GM23338 (cell line): Measurements from ENCODE around the gene P2RY6. TPM values are rescaled to one million over a fixed set of nuclear protein-coding genes. Genes with fewer than 3 reads are reported as not detected.

Experiments used
- ATAC-seq: fragments of 200-7000 bp; cut with Tn5 transposase; 3 replicates; pipeline ENCODE4 v1.9.1; 2020
- DNase-seq: peaks from one replicate; pipeline ENCODE4 v3.0.0-alpha.2; 2015; ENCODE audit warnings: low spot score
- H2AFZ ChIP-seq: fragments of 200-600 bp; sonication (generic); 2 replicates; pipeline ENCODE4 v1.8.0; 2016; ENCODE audit warnings: antibody characterized with exemption, mild to moderate bottlenecking, moderate library complexity
- H3F3A ChIP-seq: fragments of 200-600 bp; sonication (generic); replicated peaks from 2 replicates; pipeline ENCODE4 v1.8.0; 2017; ENCODE audit warnings: antibody characterized with exemption, mixed run types, low read depth
- H3K27ac ChIP-seq: fragments of 200-600 bp; sonication (generic); 2 replicates; pipeline ENCODE4 v1.6.1; 2016; ENCODE audit warnings: low read depth
- H3K27me3 ChIP-seq: fragments of 200-600 bp; sonication (generic); 2 replicates; pipeline ENCODE4 v1.8.0; 2016; ENCODE audit warnings: mild to moderate bottlenecking, mixed run types, moderate library complexity; ENCODE audit not compliant: insufficient read depth
- H3K36me3 ChIP-seq: fragments of 200-600 bp; sonication (generic); 2 replicates; pipeline ENCODE4 v1.8.0; 2016; ENCODE audit warnings: mild to moderate bottlenecking; ENCODE audit not compliant: insufficient read depth
- H3K4me1 ChIP-seq: fragments of 200-600 bp; sonication (generic); 2 replicates; pipeline ENCODE4 v1.8.0; 2016; ENCODE audit warnings: mild to moderate bottlenecking, moderate library complexity; ENCODE audit not compliant: insufficient read depth
- H3K4me2 ChIP-seq: fragments of 200-600 bp; sonication (generic); 2 replicates; pipeline ENCODE4 v1.7.1; 2017; ENCODE audit warnings: mixed run types
- H3K4me3 ChIP-seq: fragments of 200-600 bp; sonication (generic); 2 replicates; pipeline ENCODE4 v1.6.1; 2016; ENCODE audit warnings: mixed run types
- H3K79me2 ChIP-seq: fragments of 200-600 bp; sonication (generic); replicated peaks from 2 replicates; pipeline ENCODE4 v1.8.0; 2017; ENCODE audit warnings: mild to moderate bottlenecking; ENCODE audit not compliant: insufficient read depth
- H3K9me2 ChIP-seq: fragments of 200-600 bp; sonication (generic); 2 replicates; pipeline ENCODE4 v1.8.0; 2017; ENCODE audit not compliant: insufficient read depth
- H4K20me1 ChIP-seq: fragments of 200-600 bp; sonication (generic); replicated peaks from 2 replicates; pipeline ENCODE4 v1.8.0; 2017; ENCODE audit warnings: mild to moderate bottlenecking; ENCODE audit not compliant: insufficient read depth
- H3K27ac Mint-ChIP-seq: 2 replicates; pipeline ENCODE4 v1.8.0; 2020; ENCODE audit warnings: inconsistent platforms, mild to moderate bottlenecking, moderate library complexity, mixed read lengths
- H3K27me3 Mint-ChIP-seq: 3 replicates; pipeline ENCODE4 v1.8.0; 2022; ENCODE audit warnings: low read depth, mild to moderate bottlenecking, moderate library complexity, mixed read lengths, inconsistent platforms; ENCODE audit not compliant: insufficient read depth, poor library complexity
- H3K36me3 Mint-ChIP-seq: 3 replicates; pipeline ENCODE4 v1.8.0; 2021; ENCODE audit warnings: low read depth, mild to moderate bottlenecking, inconsistent platforms, moderate library complexity, mixed read lengths
- H3K4me1 Mint-ChIP-seq: 3 replicates; pipeline ENCODE4 v1.8.0; 2020; ENCODE audit warnings: mild to moderate bottlenecking, inconsistent platforms, mixed read lengths
- H3K4me3 Mint-ChIP-seq: 3 replicates; pipeline ENCODE4 v1.8.0; 2021; ENCODE audit warnings: moderate library complexity, mild to moderate bottlenecking, inconsistent platforms, mixed read lengths
- H3K9me3 Mint-ChIP-seq: 3 replicates; pipeline ENCODE4 v1.8.0; 2020; ENCODE audit warnings: moderate library complexity, mild to moderate bottlenecking, inconsistent platforms, mixed read lengths
- CREB1 ChIP-seq: fragments of 250-450 bp; sonication (Bioruptor Pico); IDR thresholded peaks from 2 replicates; pipeline ENCODE4 v1.5.0; 2020; ENCODE audit warnings: low read depth, mild to moderate bottlenecking, moderate library complexity
- EZH2 ChIP-seq: fragments of 200-600 bp; sonication (generic); IDR thresholded peaks from one replicate; pipeline ENCODE4 v1.8.0; 2017; ENCODE audit warnings: antibody characterized with exemption, mild to moderate bottlenecking, low read depth; ENCODE audit not compliant: unreplicated experiment
- JUNB ChIP-seq: IDR thresholded peaks from one replicate; pipeline ENCODE4 v1.6.1; 2016; ENCODE audit warnings: antibody characterized with exemption; ENCODE audit not compliant: unreplicated experiment
- POLR2AphosphoS5 ChIP-seq: IDR thresholded peaks from 2 replicates; pipeline ENCODE4 v1.6.1; 2016; ENCODE audit warnings: antibody characterized with exemption, low read depth
- STAT1 ChIP-seq: IDR thresholded peaks from one replicate; pipeline ENCODE4 v1.6.1; 2016; ENCODE audit warnings: antibody characterized with exemption; ENCODE audit not compliant: unreplicated experiment
- ZNF114 ChIP-seq: fragments of 250-450 bp; sonication (Bioruptor Pico); IDR thresholded peaks from 2 replicates; pipeline ENCODE4 v1.5.0; 2020; ENCODE audit warnings: mild to moderate bottlenecking, moderate library complexity
- ZNF331 ChIP-seq: fragments of 250-450 bp; sonication (Bioruptor Pico); IDR thresholded peaks from 2 replicates; pipeline ENCODE4 v1.5.0; 2020; ENCODE audit warnings: low read depth, mild to moderate bottlenecking, moderate library complexity
- polyA plus RNA-seq: library from polyadenylated mRNA; unstranded; fragments of >200 nt; fragmentation: Nextera tagmentation; extraction: Ambion mirVana; gene quantifications from 2 replicates; pipeline ENCODE4 v1.2.1, GENCODE V29; 2016
- total RNA-seq: library from RNA; depleted of rRNA; stranded (reverse); fragments of >200 nt; shearing (Covaris generic); gene quantifications from 2 replicates; pipeline ENCODE4 v1.2.3, GENCODE V29; 2014
- TF ChIP-seq, protein P1 (sequence below): IDR thresholded peaks from one replicate; pipeline ENCODE4 v1.6.1; 2018; ENCODE audit warnings: antibody characterized with exemption; ENCODE audit not compliant: unreplicated experiment
- TF ChIP-seq, protein P2 (sequence below), 2 experiments: fragments of 200-600 bp in 1 of 2; sonication (generic) in 1 of 2; conservative IDR thresholded peaks; 2 replicates each; pipeline versions ENCODE4 v1.5.1 to v1.6.1; 2016 to 2017; ENCODE audit warnings: antibody characterized with exemption in 2 of 2, low read depth in 2 of 2, mild to moderate bottlenecking in 2 of 2, moderate library complexity in 1 of 2
- TF ChIP-seq, protein P3 (sequence below): fragments of 250-450 bp; sonication (Bioruptor Pico); IDR thresholded peaks from 2 replicates; pipeline ENCODE4 v1.5.0; 2020; ENCODE audit warnings: mild to moderate bottlenecking, moderate library complexity

P2RY6 gene
- total and polyA plus RNA-seq, 2 experiments from 2014 or later, result not detected

DNA sequence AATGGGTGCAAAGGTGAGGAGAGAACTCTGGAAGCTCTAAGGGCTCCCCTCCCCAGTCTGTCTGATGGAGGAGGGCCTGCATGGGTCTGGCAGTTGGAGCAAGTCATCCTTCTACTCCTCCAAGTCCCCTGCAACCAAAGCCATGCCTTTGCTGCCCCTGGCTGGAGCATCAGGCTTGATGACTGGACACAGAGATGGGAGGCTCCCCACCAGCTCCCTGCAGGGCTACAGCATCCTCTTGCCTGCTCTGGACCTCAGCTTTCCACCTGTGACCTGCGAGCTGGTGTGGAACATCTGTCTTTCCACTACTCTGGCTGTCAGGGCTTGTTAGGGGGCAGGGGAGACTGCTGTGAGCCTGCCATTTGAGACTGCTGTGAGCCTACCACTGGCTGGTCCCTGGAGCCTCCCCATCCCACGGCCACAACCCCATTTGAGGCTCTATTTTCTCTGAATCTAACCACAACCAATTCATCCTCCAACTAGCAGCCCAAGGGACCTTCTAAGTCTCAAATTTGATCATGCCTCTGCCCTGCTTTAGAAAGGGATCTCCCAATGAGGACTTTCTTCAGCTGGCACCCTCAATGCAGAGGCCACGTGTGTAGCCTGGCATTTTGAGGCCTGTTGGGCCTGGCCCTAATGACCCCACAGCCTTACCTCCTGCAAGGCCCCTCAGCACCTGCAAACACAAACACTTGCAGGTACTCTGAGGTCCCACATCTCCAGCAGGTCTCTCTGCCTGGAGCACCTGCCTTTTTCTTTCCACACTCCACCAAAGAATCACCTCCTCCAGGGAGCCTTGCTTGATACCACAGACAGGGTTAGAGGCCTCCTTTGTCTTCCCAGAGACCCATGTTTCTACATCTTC lies 9.9 kb downstream of the P2RY6 start:
- Mint-ChIP-seq H3K9me3 (no peaks in the 10 kb centered on the region; the same call in 2 of the 3 replicates), H3K36me3 (no peaks in the 10 kb centered on the region), H3K4me1 (no peaks in the 10 kb centered on the region; the same call in 2 of the 3 replicates), H3K27ac (no peak overlapping the region), H3K4me3 (no peak overlapping the region), H3K27me3 (peaks cover 10% of the 10 kb centered on the region)
- ATAC-seq (no peak), DNase-seq (no peak)
- H3K9me2 ChIP-seq, result no peaks in the 10 kb centered on the region; the same call in 1 of the 2 replicates
- H4K20me1 ChIP-seq, result no peaks in the 10 kb centered on the region
- H3K27ac ChIP-seq, result no peak overlapping the region
- no peaks in the 10 kb centered on the region for H3K36me3 ChIP-seq
- H3K79me2 ChIP-seq, result no peaks in the 10 kb centered on the region
- TF ChIP-seq CREB1 (CRISPR knock-in tag) (no peak), POLR2AphosphoS5 (no peak), STAT1 (no peak), JUNB (no peak), ZNF114 (CRISPR knock-in tag) (no peak), ZNF331 (no peak), EZH2 (no peak)
- TF ChIP-seq, protein P1, sequence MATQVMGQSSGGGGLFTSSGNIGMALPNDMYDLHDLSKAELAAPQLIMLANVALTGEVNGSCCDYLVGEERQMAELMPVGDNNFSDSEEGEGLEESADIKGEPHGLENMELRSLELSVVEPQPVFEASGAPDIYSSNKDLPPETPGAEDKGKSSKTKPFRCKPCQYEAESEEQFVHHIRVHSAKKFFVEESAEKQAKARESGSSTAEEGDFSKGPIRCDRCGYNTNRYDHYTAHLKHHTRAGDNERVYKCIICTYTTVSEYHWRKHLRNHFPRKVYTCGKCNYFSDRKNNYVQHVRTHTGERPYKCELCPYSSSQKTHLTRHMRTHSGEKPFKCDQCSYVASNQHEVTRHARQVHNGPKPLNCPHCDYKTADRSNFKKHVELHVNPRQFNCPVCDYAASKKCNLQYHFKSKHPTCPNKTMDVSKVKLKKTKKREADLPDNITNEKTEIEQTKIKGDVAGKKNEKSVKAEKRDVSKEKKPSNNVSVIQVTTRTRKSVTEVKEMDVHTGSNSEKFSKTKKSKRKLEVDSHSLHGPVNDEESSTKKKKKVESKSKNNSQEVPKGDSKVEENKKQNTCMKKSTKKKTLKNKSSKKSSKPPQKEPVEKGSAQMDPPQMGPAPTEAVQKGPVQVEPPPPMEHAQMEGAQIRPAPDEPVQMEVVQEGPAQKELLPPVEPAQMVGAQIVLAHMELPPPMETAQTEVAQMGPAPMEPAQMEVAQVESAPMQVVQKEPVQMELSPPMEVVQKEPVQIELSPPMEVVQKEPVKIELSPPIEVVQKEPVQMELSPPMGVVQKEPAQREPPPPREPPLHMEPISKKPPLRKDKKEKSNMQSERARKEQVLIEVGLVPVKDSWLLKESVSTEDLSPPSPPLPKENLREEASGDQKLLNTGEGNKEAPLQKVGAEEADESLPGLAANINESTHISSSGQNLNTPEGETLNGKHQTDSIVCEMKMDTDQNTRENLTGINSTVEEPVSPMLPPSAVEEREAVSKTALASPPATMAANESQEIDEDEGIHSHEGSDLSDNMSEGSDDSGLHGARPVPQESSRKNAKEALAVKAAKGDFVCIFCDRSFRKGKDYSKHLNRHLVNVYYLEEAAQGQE, result no peak
- TF ChIP-seq, protein P2, sequence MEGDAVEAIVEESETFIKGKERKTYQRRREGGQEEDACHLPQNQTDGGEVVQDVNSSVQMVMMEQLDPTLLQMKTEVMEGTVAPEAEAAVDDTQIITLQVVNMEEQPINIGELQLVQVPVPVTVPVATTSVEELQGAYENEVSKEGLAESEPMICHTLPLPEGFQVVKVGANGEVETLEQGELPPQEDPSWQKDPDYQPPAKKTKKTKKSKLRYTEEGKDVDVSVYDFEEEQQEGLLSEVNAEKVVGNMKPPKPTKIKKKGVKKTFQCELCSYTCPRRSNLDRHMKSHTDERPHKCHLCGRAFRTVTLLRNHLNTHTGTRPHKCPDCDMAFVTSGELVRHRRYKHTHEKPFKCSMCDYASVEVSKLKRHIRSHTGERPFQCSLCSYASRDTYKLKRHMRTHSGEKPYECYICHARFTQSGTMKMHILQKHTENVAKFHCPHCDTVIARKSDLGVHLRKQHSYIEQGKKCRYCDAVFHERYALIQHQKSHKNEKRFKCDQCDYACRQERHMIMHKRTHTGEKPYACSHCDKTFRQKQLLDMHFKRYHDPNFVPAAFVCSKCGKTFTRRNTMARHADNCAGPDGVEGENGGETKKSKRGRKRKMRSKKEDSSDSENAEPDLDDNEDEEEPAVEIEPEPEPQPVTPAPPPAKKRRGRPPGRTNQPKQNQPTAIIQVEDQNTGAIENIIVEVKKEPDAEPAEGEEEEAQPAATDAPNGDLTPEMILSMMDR (conservative IDR thresholded peaks at IDR 0.05; ENCODE audit: low read depth in 2 of 2), result no peak
- TF ChIP-seq, protein P3, sequence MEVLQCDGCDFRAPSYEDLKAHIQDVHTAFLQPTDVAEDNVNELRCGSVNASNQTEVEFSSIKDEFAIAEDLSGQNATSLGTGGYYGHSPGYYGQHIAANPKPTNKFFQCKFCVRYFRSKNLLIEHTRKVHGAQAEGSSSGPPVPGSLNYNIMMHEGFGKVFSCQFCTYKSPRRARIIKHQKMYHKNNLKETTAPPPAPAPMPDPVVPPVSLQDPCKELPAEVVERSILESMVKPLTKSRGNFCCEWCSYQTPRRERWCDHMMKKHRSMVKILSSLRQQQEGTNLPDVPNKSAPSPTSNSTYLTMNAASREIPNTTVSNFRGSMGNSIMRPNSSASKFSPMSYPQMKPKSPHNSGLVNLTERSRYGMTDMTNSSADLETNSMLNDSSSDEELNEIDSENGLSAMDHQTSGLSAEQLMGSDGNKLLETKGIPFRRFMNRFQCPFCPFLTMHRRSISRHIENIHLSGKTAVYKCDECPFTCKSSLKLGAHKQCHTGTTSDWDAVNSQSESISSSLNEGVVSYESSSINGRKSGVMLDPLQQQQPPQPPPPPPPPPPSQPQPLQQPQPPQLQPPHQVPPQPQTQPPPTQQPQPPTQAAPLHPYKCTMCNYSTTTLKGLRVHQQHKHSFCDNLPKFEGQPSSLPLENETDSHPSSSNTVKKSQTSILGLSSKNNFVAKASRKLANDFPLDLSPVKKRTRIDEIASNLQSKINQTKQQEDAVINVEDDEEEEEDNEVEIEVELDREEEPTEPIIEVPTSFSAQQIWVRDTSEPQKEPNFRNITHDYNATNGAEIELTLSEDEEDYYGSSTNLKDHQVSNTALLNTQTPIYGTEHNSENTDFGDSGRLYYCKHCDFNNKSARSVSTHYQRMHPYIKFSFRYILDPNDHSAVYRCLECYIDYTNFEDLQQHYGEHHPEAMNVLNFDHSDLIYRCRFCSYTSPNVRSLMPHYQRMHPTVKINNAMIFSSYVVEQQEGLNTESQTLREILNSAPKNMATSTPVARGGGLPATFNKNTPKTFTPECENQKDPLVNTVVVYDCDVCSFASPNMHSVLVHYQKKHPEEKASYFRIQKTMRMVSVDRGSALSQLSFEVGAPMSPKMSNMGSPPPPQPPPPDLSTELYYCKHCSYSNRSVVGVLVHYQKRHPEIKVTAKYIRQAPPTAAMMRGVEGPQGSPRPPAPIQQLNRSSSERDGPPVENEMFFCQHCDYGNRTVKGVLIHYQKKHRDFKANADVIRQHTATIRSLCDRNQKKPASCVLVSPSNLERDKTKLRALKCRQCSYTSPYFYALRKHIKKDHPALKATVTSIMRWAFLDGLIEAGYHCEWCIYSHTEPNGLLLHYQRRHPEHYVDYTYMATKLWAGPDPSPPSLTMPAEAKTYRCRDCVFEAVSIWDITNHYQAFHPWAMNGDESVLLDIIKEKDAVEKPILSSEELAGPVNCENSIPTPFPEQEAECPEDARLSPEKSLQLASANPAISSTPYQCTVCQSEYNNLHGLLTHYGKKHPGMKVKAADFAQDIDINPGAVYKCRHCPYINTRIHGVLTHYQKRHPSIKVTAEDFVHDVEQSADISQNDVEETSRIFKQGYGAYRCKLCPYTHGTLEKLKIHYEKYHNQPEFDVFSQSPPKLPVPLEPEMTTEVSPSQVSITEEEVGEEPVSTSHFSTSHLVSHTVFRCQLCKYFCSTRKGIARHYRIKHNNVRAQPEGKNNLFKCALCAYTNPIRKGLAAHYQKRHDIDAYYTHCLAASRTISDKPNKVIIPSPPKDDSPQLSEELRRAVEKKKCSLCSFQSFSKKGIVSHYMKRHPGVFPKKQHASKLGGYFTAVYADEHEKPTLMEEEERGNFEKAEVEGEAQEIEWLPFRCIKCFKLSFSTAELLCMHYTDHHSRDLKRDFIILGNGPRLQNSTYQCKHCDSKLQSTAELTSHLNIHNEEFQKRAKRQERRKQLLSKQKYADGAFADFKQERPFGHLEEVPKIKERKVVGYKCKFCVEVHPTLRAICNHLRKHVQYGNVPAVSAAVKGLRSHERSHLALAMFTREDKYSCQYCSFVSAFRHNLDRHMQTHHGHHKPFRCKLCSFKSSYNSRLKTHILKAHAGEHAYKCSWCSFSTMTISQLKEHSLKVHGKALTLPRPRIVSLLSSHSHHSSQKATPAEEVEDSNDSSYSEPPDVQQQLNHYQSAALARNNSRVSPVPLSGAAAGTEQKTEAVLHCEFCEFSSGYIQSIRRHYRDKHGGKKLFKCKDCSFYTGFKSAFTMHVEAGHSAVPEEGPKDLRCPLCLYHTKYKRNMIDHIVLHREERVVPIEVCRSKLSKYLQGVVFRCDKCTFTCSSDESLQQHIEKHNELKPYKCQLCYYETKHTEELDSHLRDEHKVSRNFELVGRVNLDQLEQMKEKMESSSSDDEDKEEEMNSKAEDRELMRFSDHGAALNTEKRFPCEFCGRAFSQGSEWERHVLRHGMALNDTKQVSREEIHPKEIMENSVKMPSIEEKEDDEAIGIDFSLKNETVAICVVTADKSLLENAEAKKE (CRISPR knock-in tag), result no peak
- H3K27me3 ChIP-seq, result no peaks in the 10 kb centered on the region
- 0 out of 2 replicates have a peak, but pooled peaks cover 4% of the 10 kb centered on the region for H3K4me1 ChIP-seq
- no peak overlapping the region for H3K4me2 ChIP-seq
- no peak overlapping the region for H2AFZ ChIP-seq
- H3K4me3 ChIP-seq, result no peak overlapping the region
- H3F3A ChIP-seq, result no peaks in the 10 kb centered on the region
